ENCODE measurements around the gene AKAP7.

- TF ChIP-seq, protein P1, sequence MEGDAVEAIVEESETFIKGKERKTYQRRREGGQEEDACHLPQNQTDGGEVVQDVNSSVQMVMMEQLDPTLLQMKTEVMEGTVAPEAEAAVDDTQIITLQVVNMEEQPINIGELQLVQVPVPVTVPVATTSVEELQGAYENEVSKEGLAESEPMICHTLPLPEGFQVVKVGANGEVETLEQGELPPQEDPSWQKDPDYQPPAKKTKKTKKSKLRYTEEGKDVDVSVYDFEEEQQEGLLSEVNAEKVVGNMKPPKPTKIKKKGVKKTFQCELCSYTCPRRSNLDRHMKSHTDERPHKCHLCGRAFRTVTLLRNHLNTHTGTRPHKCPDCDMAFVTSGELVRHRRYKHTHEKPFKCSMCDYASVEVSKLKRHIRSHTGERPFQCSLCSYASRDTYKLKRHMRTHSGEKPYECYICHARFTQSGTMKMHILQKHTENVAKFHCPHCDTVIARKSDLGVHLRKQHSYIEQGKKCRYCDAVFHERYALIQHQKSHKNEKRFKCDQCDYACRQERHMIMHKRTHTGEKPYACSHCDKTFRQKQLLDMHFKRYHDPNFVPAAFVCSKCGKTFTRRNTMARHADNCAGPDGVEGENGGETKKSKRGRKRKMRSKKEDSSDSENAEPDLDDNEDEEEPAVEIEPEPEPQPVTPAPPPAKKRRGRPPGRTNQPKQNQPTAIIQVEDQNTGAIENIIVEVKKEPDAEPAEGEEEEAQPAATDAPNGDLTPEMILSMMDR (IDR thresholded peaks at IDR 0.05 in 2 of 3, conservative IDR thresholded peaks at IDR 0.05 in 1 of 3; ENCODE audit: borderline replicate concordance in 1 of 3, insufficient read depth in 1 of 3, low read depth in 2 of 3, low read length in 2 of 3), result no peak
- TF ChIP-seq CEBPB (IDR thresholded peaks at IDR 0.05; ENCODE audit: low read depth) (0 out of 2 replicates have a peak, but pooled peaks have one; percentile 26), POLR2A (IDR thresholded peaks at IDR 0.05; ENCODE audit: borderline replicate concordance, extremely low read depth, insufficient read depth, insufficient read length) (no peak), EZH2 (IDR thresholded peaks at IDR 0.05) (no peak), ZNF274 (IDR thresholded peaks at IDR 0.05; ENCODE audit: low read depth, low read length) (no peak), TCF7L2 (IDR thresholded peaks at IDR 0.05; ENCODE audit: borderline replicate concordance, extremely low read depth, insufficient read depth, insufficient read length) (no peak)
- TF ChIP-seq, protein P2, sequence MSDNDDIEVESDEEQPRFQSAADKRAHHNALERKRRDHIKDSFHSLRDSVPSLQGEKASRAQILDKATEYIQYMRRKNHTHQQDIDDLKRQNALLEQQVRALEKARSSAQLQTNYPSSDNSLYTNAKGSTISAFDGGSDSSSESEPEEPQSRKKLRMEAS (IDR thresholded peaks at IDR 0.05), result peak; percentile 53
- TF ChIP-seq, protein P3, sequence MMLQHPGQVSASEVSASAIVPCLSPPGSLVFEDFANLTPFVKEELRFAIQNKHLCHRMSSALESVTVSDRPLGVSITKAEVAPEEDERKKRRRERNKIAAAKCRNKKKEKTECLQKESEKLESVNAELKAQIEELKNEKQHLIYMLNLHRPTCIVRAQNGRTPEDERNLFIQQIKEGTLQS (IDR thresholded peaks at IDR 0.05), result no peak
- TF ChIP-seq, protein P4, sequence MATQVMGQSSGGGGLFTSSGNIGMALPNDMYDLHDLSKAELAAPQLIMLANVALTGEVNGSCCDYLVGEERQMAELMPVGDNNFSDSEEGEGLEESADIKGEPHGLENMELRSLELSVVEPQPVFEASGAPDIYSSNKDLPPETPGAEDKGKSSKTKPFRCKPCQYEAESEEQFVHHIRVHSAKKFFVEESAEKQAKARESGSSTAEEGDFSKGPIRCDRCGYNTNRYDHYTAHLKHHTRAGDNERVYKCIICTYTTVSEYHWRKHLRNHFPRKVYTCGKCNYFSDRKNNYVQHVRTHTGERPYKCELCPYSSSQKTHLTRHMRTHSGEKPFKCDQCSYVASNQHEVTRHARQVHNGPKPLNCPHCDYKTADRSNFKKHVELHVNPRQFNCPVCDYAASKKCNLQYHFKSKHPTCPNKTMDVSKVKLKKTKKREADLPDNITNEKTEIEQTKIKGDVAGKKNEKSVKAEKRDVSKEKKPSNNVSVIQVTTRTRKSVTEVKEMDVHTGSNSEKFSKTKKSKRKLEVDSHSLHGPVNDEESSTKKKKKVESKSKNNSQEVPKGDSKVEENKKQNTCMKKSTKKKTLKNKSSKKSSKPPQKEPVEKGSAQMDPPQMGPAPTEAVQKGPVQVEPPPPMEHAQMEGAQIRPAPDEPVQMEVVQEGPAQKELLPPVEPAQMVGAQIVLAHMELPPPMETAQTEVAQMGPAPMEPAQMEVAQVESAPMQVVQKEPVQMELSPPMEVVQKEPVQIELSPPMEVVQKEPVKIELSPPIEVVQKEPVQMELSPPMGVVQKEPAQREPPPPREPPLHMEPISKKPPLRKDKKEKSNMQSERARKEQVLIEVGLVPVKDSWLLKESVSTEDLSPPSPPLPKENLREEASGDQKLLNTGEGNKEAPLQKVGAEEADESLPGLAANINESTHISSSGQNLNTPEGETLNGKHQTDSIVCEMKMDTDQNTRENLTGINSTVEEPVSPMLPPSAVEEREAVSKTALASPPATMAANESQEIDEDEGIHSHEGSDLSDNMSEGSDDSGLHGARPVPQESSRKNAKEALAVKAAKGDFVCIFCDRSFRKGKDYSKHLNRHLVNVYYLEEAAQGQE (IDR thresholded peaks at IDR 0.05; ENCODE audit: low read depth), result no peak
These were observed 123.7 kb downstream of the AKAP7 start for GRCh38 chr6:131258816-131259476.
